GM18511 (cell line): ENCODE results near the gene LRRTM3.

Source experiments
- ATAC-seq: cut with Tn5 transposase; IDR thresholded peaks from one replicate; pipeline ENCODE4 v1.9.1; 2021; ENCODE audit warnings: mild to moderate bottlenecking, moderate library complexity; ENCODE audit not compliant: unreplicated experiment

Gene LRRTM3

GRCh38 chr10:66931340-66931948, 5.6 kb downstream of the LRRTM3 start:
- peak; percentile 83 for ATAC-seq

GRCh38 chr10:66931949-66932343, 6.1 kb downstream of the LRRTM3 start:
- ATAC-seq, result no peak

DNA sequence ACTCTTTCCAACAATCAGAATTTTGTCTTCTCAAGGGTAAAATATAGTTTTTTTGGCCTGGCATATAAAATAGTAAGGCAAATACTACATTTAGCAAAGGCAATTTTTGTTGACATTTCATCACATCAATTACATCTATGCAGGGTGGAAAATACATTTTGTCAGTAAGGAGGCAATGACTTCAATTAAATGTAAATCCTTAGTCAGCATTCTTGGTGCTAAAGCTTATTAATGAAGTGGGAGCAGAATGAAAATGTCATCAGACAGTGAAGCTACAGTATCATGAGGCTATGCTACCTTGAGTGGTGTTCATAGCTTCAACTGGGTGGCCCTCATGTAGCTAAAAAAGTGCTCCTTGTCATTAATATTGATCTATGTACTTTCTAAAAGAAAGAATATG, 8.9 kb downstream of the LRRTM3 start:
- ATAC-seq, result no peak

DNA sequence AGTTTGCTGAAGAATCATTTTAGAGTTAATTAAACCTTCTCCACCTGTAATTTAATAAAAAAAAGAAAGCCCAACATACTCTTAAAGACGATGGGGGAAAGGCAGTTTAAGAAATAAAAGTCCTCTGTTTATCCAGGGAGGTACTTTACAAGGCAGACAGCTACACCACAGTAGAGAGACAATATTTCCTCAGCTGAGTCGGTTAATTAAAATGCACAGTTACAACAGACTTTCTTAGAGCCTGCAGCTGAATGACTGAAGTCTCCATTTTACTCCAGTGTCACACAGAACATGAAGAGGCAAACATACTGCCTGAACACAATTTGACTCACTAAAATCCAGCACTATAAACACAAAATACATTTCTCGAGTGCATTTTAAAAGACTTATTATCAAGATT, 15.1 kb downstream of the LRRTM3 start:
- no peak for ATAC-seq

GRCh38 chr10:66941491-66941890, 15.7 kb downstream of the LRRTM3 start:
- ATAC-seq, result no peak

- ATAC-seq, result no peak
Observed at GRCh38 chr10:66942407-66942806, 16.6 kb downstream of the LRRTM3 start.

GRCh38 chr10:66943590-66943989, 17.8 kb downstream of the LRRTM3 start:
- ATAC-seq, result no peak

GRCh38 chr10:66951896-66952295, 26.1 kb downstream of the LRRTM3 start:
- no peak for ATAC-seq

DNA sequence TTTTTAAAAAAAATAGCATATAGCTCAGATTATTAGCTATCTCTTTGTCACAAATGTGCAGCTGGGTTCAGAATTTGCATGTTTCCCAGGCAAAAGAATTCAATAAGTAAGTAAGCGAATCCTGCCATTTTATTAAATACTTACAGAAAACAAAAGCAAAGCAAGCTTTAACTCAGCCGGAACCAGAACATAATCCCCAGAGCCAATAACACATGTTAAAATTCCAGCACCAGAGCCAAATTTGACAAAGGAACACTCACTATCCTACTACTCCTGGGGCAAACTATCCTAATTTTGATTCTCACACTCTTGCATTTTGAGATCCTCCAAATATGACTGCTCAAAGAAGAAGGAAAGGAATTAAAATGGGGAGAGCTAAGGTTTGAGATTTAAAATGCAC, 32.6 kb downstream of the LRRTM3 start:
- no peak for ATAC-seq

DNA sequence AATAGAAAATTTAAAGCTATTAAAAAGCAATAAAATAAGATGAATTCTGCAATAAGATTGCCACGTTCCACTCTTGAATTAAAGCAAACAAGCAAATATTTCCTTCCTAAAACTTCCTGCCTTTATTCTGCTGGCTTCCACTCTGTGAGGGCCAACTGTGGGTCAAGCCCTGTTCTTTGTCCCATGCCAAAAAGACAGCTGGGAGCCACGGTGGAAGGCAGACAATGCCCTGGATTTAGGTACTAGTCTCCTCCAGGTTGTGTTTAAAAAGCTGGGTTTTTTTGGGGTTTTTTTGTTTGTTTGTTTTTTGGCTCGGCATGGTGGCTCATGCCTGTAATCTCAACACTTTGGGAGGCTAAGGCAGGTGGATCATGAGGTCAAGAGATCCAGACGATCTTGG, 39.1 kb downstream of the LRRTM3 start:
- ATAC-seq, result no peak

GRCh38 chr10:66980246-66980815, 54.5 kb downstream of the LRRTM3 start:
- no peak for ATAC-seq

DNA sequence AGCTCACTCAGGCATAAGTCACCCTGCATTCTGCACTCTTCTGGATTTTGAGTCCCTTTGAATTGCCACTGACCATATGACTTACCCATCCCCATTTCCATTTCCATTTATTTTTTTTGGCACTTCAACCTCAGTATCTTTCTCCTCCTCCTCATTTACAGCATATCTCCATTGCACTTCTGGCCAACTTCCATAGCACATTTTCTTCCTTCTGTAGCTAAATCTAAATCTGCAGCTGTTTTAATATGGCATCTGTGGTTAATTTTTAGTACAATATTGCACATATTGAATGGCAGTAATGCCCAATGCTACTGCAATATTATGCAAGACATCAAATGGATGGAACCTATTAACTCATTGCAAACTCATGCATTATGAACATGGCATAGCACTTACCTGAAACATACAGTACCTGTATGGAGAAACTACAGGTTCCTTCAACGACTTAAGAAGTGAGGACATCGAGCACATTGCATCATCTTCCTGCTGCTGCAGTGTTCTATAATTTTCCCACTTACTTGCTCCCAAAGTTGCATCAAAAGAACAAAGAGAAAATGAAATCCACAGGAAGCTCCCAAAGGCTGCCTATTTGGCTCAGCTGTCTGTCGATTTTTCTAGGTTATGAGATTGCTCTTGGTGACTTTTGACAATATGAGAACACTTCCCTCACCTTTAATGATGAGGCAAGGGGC, 55.7 kb downstream of the LRRTM3 start:
- no peak for ATAC-seq

- ATAC-seq, result no peak
Observed at GRCh38 chr10:66982053-66982420, 56.2 kb downstream of the LRRTM3 start.

DNA sequence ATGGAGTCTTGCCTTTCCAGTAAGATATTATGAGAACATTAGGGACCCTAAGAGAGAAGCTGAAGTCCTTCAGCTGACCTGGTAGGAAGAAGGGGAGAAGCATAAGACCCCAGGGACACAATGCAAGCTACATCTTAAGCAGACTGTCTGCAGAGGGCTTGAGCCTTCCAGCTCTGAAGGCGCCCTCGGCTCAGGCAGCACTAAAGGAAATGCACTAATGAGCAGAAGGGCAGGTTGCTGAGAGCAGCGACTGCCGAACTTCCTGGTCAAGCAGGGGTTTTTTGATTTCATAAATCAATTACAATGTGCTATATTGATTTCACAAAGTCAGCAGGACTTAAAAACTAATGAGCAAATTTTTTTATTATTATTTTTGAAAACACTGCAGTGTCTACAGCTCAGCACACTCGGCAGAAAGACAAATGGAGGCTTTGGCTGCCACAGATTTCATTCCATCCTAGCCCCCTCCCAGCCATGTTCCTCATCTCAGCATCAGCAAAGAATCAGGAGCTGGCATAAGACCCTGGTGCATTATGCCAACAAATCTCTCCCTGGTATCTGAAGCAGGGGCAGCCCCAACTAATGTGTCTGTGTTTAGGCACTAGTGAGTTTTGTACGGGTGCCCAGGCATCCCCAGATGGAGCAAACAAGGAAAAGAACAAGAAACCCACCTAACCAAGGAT, 57.1 kb downstream of the LRRTM3 start:
- no peak for ATAC-seq

- no peak for ATAC-seq
Observed at GRCh38 chr10:66983475-66983818, 57.6 kb downstream of the LRRTM3 start.

DNA sequence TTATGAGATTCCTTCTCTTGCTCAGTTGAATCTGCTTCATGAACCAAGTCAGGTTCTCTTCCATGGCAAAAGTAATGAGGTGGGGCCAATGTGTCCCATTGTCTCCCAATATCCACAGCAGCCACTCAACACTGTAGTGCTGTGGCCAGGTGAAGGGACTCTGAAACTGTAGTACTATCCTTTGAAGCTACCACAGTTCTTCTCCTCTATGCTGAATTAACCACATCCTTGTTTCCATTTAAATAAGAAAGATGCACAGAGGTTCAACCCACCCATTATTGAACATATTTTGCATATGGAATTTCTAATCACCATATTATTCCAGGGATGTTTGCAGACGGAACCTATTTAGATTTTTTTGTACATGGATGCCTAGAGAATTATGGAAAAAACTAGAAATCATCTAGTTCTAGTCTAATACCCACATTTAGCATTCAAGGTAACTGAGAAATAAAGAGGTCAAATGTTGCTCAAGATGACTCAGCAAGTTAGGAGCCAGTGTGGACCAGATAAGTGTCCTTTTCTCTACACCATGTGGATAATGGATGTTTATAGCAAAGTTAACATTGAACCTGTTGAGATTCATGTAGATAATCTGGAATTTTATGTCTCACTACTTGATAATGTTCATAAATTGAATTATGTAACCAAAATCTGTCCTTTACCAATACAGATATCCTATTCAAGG, 64.5 kb downstream of the LRRTM3 start:
- no peak for ATAC-seq

DNA sequence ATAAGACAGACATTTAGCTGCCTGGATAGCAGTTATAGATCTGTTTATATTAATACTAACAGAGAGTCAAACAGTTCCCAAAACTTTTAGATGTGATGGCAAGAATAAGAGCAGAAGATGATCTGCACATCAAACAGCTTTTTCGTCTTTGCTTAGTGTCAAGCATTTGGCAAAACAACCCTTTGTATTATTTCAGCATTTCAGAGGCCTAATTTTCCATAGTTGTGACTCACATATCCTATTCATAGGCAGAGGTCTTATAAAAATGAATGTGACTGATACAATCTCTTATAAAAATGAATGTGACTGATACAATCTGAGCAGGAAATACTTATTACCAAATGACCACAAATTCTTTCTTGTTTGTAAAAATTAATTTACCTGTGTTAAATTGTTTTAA, 71.2 kb downstream of the LRRTM3 start:
- ATAC-seq, result no peak

DNA sequence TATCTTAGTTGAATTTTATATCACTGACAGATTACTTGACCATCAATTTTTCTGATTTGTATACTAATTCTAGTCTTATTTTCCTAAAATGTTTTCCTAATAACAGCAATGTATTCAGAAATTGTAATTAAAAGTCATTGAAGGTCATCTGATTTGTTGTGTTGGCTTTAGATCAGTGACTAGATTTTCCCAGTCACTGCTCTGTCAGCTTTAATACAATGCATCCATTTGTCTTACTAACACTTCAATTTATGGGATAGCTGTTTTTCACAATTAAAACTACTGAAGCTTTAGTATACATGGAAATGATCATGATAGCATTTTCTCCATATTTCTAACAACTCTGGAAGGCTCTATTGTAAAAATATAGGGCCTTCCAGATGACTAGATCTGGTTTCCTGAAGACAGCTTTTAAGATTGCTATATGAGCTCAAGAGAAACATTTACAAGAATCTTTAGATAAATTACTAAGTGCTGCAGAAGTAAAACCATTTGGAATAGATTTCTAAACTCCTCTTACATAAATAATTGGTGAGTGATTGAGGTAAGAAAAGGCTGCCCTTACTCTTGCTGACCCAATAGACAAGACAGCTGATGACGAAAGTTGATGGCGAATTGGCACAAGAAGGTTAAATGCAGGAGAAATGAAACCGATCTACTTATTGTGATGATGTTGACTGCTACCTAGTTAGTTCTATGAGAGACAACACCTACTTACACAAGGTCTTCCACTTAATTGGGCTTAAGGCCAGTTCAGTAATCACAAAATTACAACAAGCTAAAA, 74.1 kb downstream of the LRRTM3 start:
- ATAC-seq, result no peak

- no peak for ATAC-seq
Observed at GRCh38 chr10:67004690-67005089, 78.9 kb downstream of the LRRTM3 start.

DNA sequence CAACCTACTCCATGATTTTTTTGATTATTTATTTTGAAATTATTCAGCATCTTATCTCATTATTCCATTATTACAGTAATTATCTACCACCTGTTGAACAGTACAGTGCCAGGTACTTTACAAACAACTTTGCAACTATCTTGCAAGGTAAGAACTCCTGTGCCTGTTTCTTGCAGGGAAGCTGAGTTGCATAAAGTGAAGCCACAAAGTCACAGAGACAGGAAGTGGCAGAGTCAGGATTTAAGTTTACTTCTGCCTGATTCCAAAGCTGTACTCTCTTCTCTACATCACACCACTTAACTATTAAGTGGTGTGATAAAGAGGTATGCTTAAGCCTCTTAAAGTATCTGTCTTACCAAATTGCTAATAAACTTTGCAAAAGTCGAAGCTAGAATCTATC, 80.1 kb downstream of the LRRTM3 start:
- ATAC-seq, result no peak

- ATAC-seq, result no peak
Observed at GRCh38 chr10:67011480-67011879, 85.6 kb downstream of the LRRTM3 start.
